Measurements from ENCODE around the gene DPPA2. TPM values are rescaled to one million over a fixed set of nuclear protein-coding genes. Genes with fewer than 3 reads are reported as not detected.

DPPA2 gene
- total RNA-seq, 1 donor from 2014 or later = 0.64 TPM

DNA sequence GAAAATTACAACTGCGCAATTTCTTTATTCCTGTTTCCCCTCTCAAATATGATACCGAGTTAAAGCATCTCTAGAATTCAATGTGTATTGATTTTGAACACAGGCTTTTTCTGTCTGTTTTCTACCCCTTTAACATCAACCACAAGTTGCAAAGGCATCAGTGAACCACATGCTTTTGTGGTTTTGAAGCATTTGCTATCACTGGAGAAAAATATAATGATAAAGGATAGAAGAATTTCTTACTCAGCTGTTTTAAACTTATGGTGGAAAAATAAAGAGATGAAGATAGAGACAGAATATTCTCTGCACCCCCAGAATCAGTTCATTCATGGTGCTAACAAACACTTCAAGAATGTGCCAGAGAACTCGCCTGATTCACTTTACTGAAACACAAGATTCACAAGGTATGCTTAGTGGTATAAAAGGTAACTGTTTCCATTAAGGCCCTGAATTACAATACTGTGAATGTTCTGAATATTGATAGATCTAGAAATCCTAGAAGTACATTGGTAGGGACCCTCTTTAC, 30.5 kb upstream of the DPPA2 start:
- Mint-ChIP-seq H3K27ac (ENCODE audit: unreplicated experiment) (no peak overlapping the region), H3K36me3 (ENCODE audit: low read depth, unreplicated experiment) (no peaks in the 10 kb centered on the region), H3K4me1 (ENCODE audit: unreplicated experiment) (no peaks in the 10 kb centered on the region)

GRCh38 chr3:109346099-109346498, 29.8 kb upstream of the DPPA2 start:
- Mint-ChIP-seq H3K36me3 (ENCODE audit: low read depth, unreplicated experiment) (no peaks in the 10 kb centered on the region), H3K9me3 (ENCODE audit: unreplicated experiment) (no peaks in the 10 kb centered on the region), H3K27me3 (ENCODE audit: unreplicated experiment) (peaks cover 1% of the 10 kb centered on the region), H3K4me1 (ENCODE audit: unreplicated experiment) (no peaks in the 10 kb centered on the region), H3K4me3 (ENCODE audit: unreplicated experiment) (no peak overlapping the region), H3K27ac (ENCODE audit: unreplicated experiment) (no peak overlapping the region)
- DNase-seq (ENCODE audit: low spot score) = no peak
- TF ChIP-seq, protein P1, sequence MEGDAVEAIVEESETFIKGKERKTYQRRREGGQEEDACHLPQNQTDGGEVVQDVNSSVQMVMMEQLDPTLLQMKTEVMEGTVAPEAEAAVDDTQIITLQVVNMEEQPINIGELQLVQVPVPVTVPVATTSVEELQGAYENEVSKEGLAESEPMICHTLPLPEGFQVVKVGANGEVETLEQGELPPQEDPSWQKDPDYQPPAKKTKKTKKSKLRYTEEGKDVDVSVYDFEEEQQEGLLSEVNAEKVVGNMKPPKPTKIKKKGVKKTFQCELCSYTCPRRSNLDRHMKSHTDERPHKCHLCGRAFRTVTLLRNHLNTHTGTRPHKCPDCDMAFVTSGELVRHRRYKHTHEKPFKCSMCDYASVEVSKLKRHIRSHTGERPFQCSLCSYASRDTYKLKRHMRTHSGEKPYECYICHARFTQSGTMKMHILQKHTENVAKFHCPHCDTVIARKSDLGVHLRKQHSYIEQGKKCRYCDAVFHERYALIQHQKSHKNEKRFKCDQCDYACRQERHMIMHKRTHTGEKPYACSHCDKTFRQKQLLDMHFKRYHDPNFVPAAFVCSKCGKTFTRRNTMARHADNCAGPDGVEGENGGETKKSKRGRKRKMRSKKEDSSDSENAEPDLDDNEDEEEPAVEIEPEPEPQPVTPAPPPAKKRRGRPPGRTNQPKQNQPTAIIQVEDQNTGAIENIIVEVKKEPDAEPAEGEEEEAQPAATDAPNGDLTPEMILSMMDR (IDR thresholded peaks at IDR 0.05; ENCODE audit: unreplicated experiment) = no peak

More for the DNA sequence above, 30.5 kb upstream of the DPPA2 start:
- Mint-ChIP-seq H3K9me3 (ENCODE audit: unreplicated experiment) (no peaks in the 10 kb centered on the region), H3K27me3 (ENCODE audit: unreplicated experiment) (peaks cover 1% of the 10 kb centered on the region), H3K4me3 (ENCODE audit: unreplicated experiment) (no peak overlapping the region)
- no peak for DNase-seq (ENCODE audit: low spot score)
- TF ChIP-seq, protein P1 (IDR thresholded peaks at IDR 0.05; ENCODE audit: unreplicated experiment) = no peak

DNA sequence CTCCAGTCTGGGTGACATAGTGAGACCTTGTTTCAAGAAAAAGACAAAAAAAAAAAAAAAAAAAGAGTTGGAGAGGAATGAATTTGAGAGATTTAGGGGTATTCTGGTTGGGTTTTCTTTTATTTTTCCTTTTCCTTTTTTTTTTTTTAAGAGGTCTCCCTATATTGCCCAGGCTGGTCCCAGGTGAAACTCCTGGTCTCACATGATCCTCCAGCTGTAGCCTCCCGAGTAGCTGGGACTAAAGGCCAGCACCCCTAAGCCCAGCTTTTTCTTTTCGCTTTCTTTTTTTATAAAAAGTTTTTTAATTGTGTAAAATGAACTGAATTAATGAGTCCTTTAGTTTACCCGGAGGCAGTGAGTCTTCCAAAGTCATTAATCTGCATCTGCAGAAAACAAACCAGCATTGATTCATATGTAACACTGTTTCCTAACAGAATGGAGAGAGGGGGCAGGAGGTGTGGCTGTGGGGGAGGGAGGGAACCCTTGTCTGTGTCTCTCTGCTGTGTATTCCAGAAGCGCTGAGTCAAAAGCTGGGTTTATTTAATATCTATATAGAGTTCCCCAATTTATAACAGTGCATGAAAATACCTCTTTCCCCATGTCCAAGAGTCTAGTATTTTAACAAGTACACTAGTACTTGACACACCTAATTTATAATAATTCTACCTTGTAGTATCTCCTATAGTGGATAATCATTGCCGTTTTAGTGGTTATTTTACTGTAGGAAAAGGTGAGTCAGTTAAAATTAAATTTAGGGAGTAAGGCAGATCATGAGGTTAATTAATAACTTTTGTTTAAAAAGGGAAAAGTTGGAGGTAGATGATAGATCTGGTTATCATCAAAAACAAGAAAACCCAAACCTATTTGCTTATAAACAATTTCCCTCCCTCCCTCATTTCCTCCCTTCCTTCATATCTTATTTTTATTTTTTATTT, 23.7 kb upstream of the DPPA2 start:
- Mint-ChIP-seq H3K36me3 (ENCODE audit: low read depth, unreplicated experiment) (peaks cover 7% of the 10 kb centered on the region), H3K27me3 (ENCODE audit: unreplicated experiment) (peaks cover 4% of the 10 kb centered on the region), H3K9me3 (ENCODE audit: unreplicated experiment) (no peaks in the 10 kb centered on the region), H3K4me1 (ENCODE audit: unreplicated experiment) (peaks cover 24% of the 10 kb centered on the region), H3K4me3 (ENCODE audit: unreplicated experiment) (no peak overlapping the region), H3K27ac (ENCODE audit: unreplicated experiment) (no peak overlapping the region)
- DNase-seq (ENCODE audit: low spot score) = no peak
- TF ChIP-seq, protein P1 (IDR thresholded peaks at IDR 0.05; ENCODE audit: unreplicated experiment) = no peak

DNA sequence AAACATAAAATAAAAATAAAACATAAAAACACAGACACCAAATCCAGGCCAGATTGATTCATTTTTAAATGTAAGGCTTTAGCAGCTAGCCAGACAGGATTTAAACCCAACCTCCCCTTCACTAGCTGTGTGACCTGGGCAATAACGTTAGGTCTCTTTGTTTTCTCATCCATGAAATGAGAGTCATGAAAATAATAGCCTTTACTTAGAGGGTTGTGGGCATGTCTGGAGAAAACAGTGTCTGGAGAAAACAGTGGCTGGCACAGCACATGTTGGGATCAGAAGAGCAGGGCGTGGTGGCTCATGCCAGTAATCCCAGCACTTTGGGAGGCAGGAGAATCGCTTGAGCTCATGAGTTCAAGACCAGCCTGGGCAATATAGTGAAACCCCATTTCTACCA, 22.9 kb upstream of the DPPA2 start:
- DNase-seq (ENCODE audit: low spot score) = no peak
- peaks cover 30% of the 10 kb centered on the region for H3K4me1 Mint-ChIP-seq (ENCODE audit: unreplicated experiment)
- no peak overlapping the region for H3K4me3 Mint-ChIP-seq (ENCODE audit: unreplicated experiment)
- TF ChIP-seq, protein P1 (IDR thresholded peaks at IDR 0.05; ENCODE audit: unreplicated experiment) = no peak
- no peaks in the 10 kb centered on the region for H3K9me3 Mint-ChIP-seq (ENCODE audit: unreplicated experiment)
- H3K36me3 Mint-ChIP-seq (ENCODE audit: low read depth, unreplicated experiment) = peaks cover 12% of the 10 kb centered on the region
- H3K27me3 Mint-ChIP-seq (ENCODE audit: unreplicated experiment) = peaks cover 4% of the 10 kb centered on the region
- H3K27ac Mint-ChIP-seq (ENCODE audit: unreplicated experiment) = no peak overlapping the region

- Mint-ChIP-seq H3K27ac (ENCODE audit: unreplicated experiment) (peak overlapping the region; percentile 100), H3K9me3 (ENCODE audit: unreplicated experiment) (no peaks in the 10 kb centered on the region), H3K4me1 (ENCODE audit: unreplicated experiment) (peaks cover 35% of the 10 kb centered on the region), H3K4me3 (ENCODE audit: unreplicated experiment) (peak overlapping the region; percentile 95), H3K27me3 (ENCODE audit: unreplicated experiment) (peaks cover 4% of the 10 kb centered on the region), H3K36me3 (ENCODE audit: low read depth, unreplicated experiment) (peaks cover 14% of the 10 kb centered on the region)
- no peak for DNase-seq (ENCODE audit: low spot score)
- TF ChIP-seq, protein P1 (IDR thresholded peaks at IDR 0.05; ENCODE audit: unreplicated experiment) = no peak
These were observed 22.0 kb upstream of the DPPA2 start for GRCh38 chr3:109338322-109338721.
